ENCODE data around the gene ZC3H14.
A peak's percentile ranks its signal among the peaks of the same experiment; 100 is the strongest.
"Not testable (repeated sequence)": the region's sequence is repeated elsewhere in the genome, so short reads cannot be mapped to it uniquely, and the experiment has no call there.

The ZC3H14 gene

GRCh38 chr14:88562831-88563686, at the start of gene ZC3H14:
TSS of gene ZC3H14 (plus strand) at chr14:88563037. CDS start at chr14:88563134, 97 bp downstream.
- no peak for DNase-seq (ENCODE audit: low read depth)

DNA sequence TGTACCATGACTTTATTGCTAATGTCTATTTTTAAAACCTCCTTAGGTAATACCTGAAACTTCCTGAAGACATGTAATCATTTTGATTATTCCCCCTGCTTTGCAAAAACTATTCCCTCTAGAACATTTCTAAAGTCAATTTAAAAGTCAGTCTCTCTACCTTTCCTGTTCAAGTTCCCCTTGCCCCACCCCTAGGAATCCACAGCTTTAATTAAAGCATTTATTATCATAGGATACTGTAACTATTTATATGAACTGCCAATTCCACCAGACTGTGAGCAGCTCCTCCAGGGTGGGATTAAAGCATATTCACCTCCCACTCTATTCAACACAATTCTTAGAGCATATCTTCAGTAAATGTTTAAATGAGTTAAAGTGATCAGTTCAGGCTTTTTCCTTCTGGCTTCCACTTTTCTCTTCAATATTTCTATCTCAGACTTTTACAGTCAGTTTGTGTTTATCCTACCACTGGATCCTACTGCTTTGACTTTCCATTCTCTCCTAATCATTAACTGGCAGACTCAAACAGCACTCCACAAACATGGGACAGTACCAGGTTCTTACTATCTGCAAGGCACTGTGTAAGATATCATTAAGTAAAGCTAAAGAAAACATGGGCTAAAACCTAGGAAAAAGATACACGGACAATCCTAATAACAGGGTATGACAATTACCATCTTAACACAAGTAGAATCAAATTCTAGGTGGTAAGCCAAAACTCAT, 47.2 kb upstream of the ZC3H14 start:
- DNase-seq (ENCODE audit: low read depth): no peak

- no peak for DNase-seq (ENCODE audit: low read depth)
Observed at GRCh38 chr14:88516861-88517357, 45.9 kb upstream of the ZC3H14 start.

DNA sequence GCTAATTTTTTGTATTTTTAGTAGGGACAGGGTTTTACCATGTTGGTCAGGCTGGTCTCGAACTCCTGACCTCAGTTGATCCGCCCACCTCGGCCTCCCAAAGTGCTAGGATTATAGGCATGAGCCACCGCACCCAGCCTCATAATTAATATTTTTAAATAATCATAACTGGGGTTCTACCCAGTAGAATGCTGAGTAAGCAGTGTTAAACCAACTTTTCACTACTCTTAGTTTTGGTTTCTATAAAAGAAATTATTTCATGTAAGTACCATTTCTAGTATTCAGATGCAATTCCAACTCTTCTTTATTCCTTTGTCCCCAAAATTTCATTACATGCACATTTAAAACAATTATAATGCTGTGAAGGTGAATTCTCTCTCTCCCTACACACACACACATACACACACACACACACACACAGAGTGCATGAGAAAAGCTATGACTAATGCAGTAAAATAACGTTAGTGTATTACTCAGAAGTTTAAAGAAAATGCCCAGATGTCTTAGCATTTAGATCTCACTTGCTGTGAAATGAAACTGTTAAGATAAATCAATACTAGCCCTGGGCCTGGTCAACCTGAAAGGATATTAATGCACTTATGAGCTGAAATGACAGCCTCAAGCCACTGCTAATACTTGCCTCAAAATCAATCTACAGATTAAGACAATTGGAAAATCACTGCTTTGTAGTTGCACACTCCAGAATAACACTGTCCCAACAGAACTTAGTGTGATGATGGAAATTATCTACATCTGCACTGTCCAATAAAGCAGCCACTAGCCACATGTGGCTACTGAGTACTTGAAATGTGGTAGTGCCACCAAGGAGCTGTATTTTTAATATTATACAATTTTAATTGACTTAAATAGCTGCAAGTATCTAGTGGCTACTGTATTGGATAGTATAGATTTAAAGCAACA, 44.0 kb upstream of the ZC3H14 start:
- peak; percentile 43 for DNase-seq (ENCODE audit: low read depth)

DNA sequence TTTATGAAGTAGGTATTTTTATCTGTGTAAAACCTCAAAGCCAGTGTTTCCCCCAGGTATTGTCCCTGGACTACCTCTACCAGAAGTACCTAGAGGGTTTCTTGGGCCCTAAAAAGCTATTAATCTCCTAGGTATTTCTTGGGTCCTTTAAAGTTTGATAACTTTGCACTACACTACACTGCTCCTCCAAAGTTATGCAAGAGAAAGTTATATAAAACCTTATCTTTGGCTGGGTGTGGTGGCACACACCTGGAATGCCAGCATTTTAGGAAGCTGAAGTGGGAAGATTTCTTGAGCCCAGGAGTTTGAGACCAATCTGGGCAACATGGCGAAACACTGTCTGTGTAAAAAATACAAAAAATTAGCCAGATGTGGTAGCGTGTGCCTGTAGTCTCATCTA, 42.9 kb upstream of the ZC3H14 start:
- DNase-seq (ENCODE audit: low read depth): no peak

DNA sequence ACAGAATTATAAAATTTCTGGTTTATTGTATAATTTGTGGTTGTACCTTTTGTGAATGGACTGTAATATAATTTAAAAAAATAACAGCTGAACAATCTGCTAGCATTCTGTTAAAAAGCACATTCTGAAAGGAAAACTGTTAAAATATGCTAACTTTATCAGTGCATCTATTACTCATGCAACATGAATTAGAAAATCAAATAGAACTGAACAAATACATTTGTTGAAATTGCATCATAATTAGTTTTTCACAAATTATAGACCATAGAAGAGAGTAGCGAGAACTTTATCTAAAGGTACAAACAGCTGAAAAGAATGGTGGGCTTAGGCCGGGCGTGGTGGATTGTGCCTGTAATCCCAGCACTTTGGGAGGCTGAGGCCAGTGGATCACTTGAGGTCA, 41.0 kb upstream of the ZC3H14 start:
- DNase-seq (ENCODE audit: low read depth): no peak

DNA sequence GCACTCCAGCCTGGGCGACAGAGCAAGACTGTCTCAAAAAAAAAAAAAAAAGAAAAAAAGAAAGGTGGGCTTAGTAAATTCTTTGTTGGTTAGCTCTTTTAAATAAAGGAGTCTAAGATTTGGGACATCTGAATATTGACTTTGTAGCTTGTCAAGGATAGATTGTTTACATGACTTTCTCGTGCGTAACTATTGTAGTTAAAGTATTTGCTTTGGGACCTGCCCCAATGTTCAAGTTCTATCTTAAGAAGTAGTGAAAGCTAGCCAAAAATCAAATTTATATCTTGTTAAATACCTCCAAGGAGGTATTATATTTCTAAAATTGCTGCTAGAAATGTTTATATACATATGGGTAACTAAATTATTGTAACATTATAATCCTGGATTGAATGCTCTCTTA, 40.4 kb upstream of the ZC3H14 start:
- DNase-seq (ENCODE audit: low read depth): no peak

DNA sequence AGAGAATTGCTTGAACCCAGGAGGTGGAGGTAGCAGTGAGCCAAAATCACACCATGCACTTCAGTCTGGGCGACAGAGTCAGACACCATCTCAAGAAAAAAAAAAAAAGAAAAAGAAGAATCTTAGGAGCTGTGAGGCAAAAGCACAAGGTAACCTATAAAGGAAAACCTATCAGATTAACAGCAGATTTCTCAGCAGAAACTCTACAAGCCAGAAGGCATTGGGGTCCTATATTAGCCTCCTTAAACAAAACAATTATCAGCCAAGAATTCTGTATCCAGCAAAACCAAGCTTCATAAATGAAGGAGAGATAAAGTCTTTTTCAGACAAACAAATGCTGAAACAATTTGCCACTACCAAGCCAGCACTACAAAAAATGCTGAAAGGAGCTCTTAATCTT, 32.9 kb upstream of the ZC3H14 start:
- not testable (repeated sequence) for DNase-seq (ENCODE audit: low read depth)

- DNase-seq (ENCODE audit: low read depth): no peak
Observed at GRCh38 chr14:88533064-88533602, 29.7 kb upstream of the ZC3H14 start.

GRCh38 chr14:88535149-88535548, 27.7 kb upstream of the ZC3H14 start:
- DNase-seq (ENCODE audit: low read depth): no peak

DNA sequence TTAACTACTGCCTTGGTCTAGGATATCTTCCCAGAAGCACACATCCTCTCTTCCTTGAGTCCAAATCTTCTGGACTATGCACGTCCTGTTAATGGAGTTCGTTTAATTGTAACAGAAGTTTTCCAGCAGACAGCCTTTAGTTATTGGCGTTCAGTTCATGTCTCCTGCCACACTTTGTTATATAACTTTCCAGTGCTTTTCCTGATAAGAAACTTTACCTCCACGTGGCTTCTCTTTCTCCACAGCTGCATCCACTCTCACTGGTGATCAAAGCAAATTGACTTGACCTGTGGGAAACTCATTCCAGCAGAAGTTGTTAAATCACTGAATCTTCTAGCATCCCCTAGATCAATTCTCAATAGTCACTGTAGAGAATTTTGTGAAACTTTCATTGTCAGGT, 27.0 kb upstream of the ZC3H14 start:
- DNase-seq (ENCODE audit: low read depth): no peak

GRCh38 chr14:88541324-88541723, 21.5 kb upstream of the ZC3H14 start:
- no peak for DNase-seq (ENCODE audit: low read depth)

GRCh38 chr14:88542857-88543795, 19.7 kb upstream of the ZC3H14 start:
- no peak for DNase-seq (ENCODE audit: low read depth)

- no peak for DNase-seq (ENCODE audit: low read depth)
Observed at GRCh38 chr14:88545256-88545655, 17.6 kb upstream of the ZC3H14 start.

DNA sequence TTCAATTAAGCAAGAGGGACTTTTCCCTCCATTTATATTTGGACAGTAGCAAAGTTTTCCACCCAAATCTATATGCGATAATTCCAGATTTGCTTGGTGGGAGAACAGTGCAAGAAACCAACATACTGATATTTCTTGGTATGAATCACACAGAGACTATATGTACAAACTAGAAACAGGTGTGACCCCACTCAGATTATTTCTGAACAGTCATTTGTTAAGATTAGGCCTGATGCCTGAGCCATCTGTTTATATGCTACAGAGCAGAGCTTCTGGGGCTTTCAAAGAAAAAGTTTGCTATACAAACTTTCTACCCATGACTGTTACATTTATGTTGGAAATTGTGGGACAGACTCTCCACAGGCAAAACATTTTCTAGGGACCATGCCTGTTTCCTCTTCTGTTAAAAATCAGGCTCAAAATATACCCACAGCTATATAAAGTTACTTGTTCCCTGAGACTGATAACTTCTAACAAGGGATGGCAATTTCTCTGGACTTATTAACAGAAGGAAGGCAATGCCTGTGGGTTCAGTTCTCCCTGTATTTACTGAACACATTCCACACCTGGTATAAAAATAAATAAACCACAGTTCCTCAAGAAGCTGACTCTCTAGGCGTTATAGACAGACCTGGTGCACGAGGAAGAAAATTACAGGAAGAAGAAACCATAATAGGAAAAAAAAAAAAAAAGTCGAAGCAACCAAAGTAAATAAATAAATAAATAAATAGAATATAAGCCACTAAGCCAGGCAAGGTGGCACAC, 16.0 kb upstream of the ZC3H14 start:
- DNase-seq (ENCODE audit: low read depth): no peak

- no peak for DNase-seq (ENCODE audit: low read depth)
Observed at GRCh38 chr14:88547386-88547780, 15.5 kb upstream of the ZC3H14 start.

GRCh38 chr14:88550078-88550477, 12.8 kb upstream of the ZC3H14 start:
- DNase-seq (ENCODE audit: low read depth): no peak

DNA sequence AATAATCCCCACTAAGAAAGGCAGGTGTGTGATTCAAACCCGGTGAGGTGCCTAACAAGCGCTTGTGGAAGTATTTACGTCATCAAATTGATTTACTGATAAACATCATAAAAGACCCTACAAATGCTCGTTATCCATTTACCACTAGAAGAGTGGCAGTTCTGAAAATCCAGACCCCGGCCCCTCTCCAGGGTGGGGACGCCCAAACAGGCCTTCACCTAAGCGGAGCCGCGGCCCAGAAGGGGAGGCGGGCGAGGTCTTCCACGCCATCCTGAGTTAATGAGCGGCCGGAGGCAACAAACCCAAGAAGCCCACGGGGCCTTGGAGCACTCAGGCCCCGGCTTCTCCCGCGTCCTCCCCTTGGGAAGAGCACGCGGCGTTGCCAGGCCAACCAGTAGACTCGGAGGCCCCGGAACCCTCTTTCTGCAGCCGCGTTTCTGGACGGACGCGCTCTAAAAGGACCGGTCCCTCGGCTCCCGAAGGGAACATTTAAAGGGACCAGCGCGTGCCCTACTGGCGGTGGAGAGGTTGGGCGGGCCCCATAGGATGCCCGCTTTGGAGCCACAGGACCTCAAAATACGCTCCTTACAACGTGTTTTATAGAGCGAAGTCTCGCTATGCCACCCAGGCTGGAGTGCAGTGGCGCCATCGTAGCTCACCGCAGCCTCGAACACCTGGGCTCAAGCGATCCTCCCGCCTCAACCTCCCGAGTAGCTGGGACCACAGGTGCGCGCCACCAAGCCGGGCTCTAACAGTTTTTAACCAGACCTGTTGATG, 11.6 kb upstream of the ZC3H14 start:
- DNase-seq (ENCODE audit: low read depth): no peak

DNA sequence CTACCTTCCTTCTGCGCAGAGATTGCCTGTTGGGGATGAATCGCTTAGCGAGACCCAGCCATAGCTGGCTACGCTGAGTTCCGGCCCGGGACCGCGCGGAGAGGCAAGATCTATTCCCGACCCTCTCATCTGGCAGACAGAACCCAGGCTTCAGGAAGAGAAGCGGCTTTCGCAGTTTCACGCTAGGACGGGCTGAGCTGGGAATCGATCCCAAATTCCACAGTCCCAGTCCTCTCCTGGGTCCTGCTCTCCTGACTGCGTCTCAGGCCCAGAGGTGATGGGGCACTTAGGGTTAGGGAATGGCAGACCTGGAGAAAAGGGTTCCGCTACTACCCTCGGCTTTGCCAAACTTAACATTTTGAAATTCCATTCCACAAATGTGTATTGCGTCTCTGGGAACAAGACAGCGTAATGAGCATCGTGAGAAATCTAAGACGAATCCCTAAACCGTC, 10.8 kb upstream of the ZC3H14 start:
- DNase-seq (ENCODE audit: low read depth): no peak
